ENCODE data around the gene AZIN2. TPM values are rescaled to one million over a fixed set of nuclear protein-coding genes. Genes with fewer than 3 reads are reported as not detected.

The AZIN2 gene
- total and polyA plus RNA-seq, 2 of the 13 experiments (the other 11 are each of a cell fraction or from before 2014, with no cell fraction given), result 1.7 to 3.5 TPM

- Histone ChIP-seq H3K4me3 (replicated peaks in 1 of 3; ENCODE audit: insufficient read depth in 1 of 3, low read depth in 2 of 3, low read length in 3 of 3) (peak within 1 kb of the TSS; percentile 77 to 86 (median 85)), H3K4me1 (ENCODE audit: insufficient read depth, low read length) (peaks cover 75% of the 10 kb centered on the region), H3K36me3 (replicated peaks in 1 of 2; ENCODE audit: control insufficient read depth in 1 of 2, insufficient read depth in 2 of 2, low read length in 2 of 2) (peaks cover 2 to 12% of the 10 kb centered on the region in 2 experiments; a peak in 2 of 5 replicates), H2AFZ (ENCODE audit: low read length) (no peak within 1 kb of the TSS), H3K9me3 (ENCODE audit: low read length) (no peaks in the 10 kb centered on the region), H3K27ac (ENCODE audit: extremely low read length, insufficient read depth, low read length) (peak within 1 kb of the TSS; percentile 76), H3K9ac (ENCODE audit: insufficient read depth, low read depth, low read length) (peak within 1 kb of the TSS; percentile 81), H4K20me1 (ENCODE audit: insufficient read depth, low read length) (peaks cover 16% of the 10 kb centered on the region; the same call in 1 of the 2 replicates), H3K4me2 (ENCODE audit: low read depth, low read length) (peak within 1 kb of the TSS; percentile 99), H3K79me2 (ENCODE audit: insufficient read depth, low read length) (peaks cover 46% of the 10 kb centered on the region), H3K27me3 (ENCODE audit: control insufficient read depth in 1 of 2, insufficient read depth in 2 of 2, low read length in 2 of 2) (no peaks in the 10 kb centered on the region)
- POLR2A ChIA-PET, result no interaction called here
- peak; percentile 70 for FAIRE-seq
- intact Hi-C loops (cut with micrococcal nuclease; ENCODE audit: unreplicated experiment), result loop anchor here (2.0 to 5.0 kb wide), 2 partner anchors 18 to 105 kb away; no protein-coding TSS in a partner anchor
- CTCF ChIA-PET (ENCODE audit: low intra/inter-chr PET ratio, low total read pairs), result no interaction called here
- BruUV-seq (replicated peaks), result no TSS peak
- peak; percentile 97 for DNase-seq (ENCODE audit: low spot score)
- peak; percentile 100 for ATAC-seq
- in situ Hi-C loops (cut with HindIII; ENCODE audit: extremely low pct_ligation_motif_present, low pct_unique_long_range_greater_than_20kb), result no loop called here
- 8% methylated on average over 41 of the region's 59 CpGs for WGBS (ENCODE audit: low lambda C conversion rate)
- TF ChIP-seq ZNF296 (CRISPR knock-in tag; conservative IDR thresholded peaks at IDR 0.05), result no peak; the same call in 1 of the 2 replicates
- TF ChIP-seq STAT5B (CRISPR knock-in tag; IDR thresholded peaks at IDR 0.05), result no peak
- peak; percentile 91; the same call in 1 of the 2 replicates for TF ChIP-seq ZBTB4 (CRISPR knock-in tag; IDR thresholded peaks at IDR 0.05; ENCODE audit: borderline replicate concordance)
- peak; percentile 27 for TF ChIP-seq FOXA3 (CRISPR knock-in tag; IDR thresholded peaks at IDR 0.05)
- TF ChIP-seq EP300 (IDR thresholded peaks at IDR 0.05; ENCODE audit: low read depth in 2 of 2, low read length in 2 of 2), result no peak
- TF ChIP-seq EP300 (CRISPR knock-in tag; IDR thresholded peaks at IDR 0.05; ENCODE audit: borderline replicate concordance), result 0 out of 2 replicates have a peak, but pooled peaks have one; percentile 12
- peak; percentile 85 for TF ChIP-seq E2F5 (CRISPR knock-in tag; conservative IDR thresholded peaks at IDR 0.05)
- TF ChIP-seq, protein P1, sequence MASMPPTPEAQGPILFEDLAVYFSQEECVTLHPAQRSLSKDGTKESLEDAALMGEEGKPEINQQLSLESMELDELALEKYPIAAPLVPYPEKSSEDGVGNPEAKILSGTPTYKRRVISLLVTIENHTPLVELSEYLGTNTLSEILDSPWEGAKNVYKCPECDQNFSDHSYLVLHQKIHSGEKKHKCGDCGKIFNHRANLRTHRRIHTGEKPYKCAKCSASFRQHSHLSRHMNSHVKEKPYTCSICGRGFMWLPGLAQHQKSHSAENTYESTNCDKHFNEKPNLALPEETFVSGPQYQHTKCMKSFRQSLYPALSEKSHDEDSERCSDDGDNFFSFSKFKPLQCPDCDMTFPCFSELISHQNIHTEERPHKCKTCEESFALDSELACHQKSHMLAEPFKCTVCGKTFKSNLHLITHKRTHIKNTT (CRISPR knock-in tag; IDR thresholded peaks at IDR 0.05), result no peak
- peak; percentile 97 for TF ChIP-seq RNF219 (CRISPR knock-in tag; IDR thresholded peaks at IDR 0.05)
- TF ChIP-seq ATAD3A (CRISPR knock-in tag; IDR thresholded peaks at IDR 0.05), result no peak
- TF ChIP-seq, protein P2, sequence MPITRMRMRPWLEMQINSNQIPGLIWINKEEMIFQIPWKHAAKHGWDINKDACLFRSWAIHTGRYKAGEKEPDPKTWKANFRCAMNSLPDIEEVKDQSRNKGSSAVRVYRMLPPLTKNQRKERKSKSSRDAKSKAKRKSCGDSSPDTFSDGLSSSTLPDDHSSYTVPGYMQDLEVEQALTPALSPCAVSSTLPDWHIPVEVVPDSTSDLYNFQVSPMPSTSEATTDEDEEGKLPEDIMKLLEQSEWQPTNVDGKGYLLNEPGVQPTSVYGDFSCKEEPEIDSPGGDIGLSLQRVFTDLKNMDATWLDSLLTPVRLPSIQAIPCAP (CRISPR knock-in tag; IDR thresholded peaks at IDR 0.05; ENCODE audit: low read depth), result peak; percentile 69; the same call in 1 of the 2 replicates
- 0 out of 2 replicates have a peak, but pooled peaks have one; percentile 69 for TF ChIP-seq ZNF619 (CRISPR knock-in tag; IDR thresholded peaks at IDR 0.05)
- no peak for TF ChIP-seq NBN (conservative IDR thresholded peaks at IDR 0.05)
- no peak for TF ChIP-seq ZNF24 (IDR thresholded peaks at IDR 0.05)
These were observed 44.1 kb upstream of the AZIN2 start, which contains the start of gene AK2 for GRCh38 chr1:33036526-33037503. Gene AK2, minus strand, starts transcription at chr1:33036883. Its CDS starts 55 bp downstream, at chr1:33036828.

Measured in HepG2 (cell line).